Measurements from ENCODE around the gene AKAP8L. TPM values are rescaled to one million over a fixed set of nuclear protein-coding genes. Genes with fewer than 3 reads are reported as not detected.

The AKAP8L gene
- total RNA-seq, 1 experiment from 2014 or later: 51.8 TPM

DNA sequence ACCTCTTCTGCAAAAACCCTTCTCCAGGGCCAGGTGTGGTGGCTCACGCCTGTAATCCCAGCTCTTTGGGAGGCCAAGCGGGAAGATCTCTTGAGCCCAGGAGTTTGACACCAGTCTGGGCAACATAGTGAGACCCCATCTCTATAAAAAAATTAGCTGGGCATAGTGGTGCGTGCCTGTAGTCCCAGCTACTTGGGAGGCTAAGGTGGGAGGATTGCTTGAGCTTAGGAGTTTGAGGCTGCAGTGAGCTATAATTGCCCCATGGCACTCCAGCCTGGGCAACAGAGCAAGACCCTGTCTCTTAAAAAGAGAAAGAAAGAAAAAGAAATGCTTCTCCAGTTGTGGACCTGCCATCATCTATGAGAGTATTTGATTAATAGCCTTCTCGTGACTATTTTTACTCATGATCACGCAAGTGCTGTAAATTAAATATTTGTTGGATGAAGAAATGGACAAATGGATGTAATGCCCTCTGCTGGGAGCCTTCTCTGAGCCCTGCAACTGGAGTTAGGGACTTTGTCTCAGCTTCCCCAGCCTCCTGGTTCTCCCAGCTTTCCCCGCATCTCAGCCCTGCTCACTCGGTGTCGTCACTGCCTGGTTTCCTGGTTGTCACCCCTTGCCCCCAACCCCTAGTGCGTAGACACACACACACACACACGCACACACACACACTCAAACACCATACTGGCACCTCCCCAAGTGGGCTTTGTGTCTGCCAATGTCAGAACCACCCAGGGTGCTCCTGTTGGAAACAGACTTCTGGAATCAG, 18.8 kb upstream of the AKAP8L start:
- in situ Hi-C loops (cut with HindIII; ENCODE audit: low pct_unique_long_range_greater_than_20kb, low sequenced_read_pairs): no loop called here

DNA sequence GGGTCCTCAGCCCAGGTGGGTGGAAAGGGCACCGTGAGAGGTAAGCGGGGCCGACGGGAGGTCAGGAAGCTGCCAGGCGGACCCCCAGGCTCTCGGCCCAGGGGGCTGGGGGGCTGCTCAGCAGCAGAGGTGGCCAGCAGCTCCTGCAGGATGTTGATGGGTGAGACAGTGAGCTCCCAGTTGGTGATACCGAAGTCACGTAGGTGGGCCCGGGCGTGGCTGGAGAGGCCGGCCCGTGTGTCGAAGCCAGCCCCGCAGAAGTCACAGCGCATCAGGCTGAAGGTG, 18.0 kb upstream of the AKAP8L start:
- in situ Hi-C loops (cut with HindIII; ENCODE audit: low pct_unique_long_range_greater_than_20kb, low sequenced_read_pairs): no loop called here
- no peak for DNase-seq (ENCODE audit: low read depth)

More for the DNA sequence above, 18.8 kb upstream of the AKAP8L start:
- no peak for DNase-seq (ENCODE audit: low read depth)

DNA sequence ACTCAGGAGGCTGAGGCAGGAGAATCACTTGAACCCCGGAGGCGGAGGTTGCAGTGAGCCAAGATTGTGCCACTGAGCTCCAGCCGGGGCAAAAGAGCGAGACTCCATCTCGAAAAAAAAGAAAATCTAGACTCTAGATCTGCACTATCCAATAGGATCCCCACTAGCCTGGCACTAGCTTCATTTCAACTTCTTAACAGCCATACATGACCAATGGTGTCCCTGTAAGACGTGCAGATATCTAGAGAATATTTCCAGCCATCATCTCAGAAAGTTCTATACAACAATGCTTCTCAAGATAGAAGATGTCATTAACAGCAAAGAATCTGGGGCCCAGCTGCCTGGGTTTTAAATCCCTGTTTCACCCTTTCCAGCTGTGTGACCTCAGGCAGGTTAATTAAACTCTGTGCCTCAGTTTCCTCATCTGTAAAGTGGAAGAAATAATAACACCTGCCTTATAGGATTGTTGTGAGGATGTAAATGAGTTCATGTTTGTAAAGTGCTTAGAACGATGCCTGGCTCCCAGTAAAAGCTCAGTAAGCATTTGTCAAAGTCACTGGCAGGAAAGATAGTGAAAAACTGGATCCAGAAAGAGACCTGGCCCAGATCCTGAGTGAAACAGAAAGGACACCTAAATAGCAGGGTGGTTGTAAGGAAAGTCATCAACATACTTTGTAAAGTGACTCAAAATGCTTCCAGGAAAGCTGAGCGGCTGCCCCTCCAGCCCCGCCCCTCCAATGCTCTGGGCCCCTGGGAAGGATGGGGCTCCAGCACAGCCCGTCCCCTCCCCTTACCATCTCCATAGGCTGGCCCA, 17.4 kb upstream of the AKAP8L start:
- in situ Hi-C loops (cut with HindIII; ENCODE audit: low pct_unique_long_range_greater_than_20kb, low sequenced_read_pairs): no loop called here
- no peak for DNase-seq (ENCODE audit: low read depth)

DNA sequence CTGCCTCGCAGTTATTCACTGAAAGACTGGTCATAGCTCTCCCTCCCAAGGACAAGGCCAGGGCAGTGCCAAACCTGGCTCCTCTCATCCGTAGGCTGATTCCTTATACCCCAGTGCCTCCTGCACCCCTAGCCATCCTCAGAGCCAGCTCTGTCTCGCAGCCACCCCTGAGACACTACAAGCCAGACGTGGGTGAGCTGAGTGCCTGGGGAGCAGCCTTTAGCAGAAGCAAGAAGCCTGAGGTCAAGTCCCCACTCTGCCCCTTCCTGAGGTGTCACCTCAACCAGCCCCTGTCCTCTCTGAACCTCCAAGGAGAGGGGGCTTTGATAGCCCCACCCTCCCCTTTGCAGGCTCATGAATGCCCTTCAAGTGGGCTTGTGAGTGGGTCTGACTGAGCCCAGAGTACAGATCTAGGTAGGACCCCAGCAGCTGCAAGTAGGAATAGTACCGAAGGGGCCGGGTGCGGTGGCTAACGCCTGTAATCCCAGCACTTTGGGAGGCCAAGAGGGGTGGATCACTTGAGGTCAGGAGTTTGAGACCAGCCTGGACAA, 14.8 kb upstream of the AKAP8L start:
- in situ Hi-C loops (cut with HindIII; ENCODE audit: low pct_unique_long_range_greater_than_20kb, low sequenced_read_pairs): no loop called here
- no peak for DNase-seq (ENCODE audit: low read depth)

DNA sequence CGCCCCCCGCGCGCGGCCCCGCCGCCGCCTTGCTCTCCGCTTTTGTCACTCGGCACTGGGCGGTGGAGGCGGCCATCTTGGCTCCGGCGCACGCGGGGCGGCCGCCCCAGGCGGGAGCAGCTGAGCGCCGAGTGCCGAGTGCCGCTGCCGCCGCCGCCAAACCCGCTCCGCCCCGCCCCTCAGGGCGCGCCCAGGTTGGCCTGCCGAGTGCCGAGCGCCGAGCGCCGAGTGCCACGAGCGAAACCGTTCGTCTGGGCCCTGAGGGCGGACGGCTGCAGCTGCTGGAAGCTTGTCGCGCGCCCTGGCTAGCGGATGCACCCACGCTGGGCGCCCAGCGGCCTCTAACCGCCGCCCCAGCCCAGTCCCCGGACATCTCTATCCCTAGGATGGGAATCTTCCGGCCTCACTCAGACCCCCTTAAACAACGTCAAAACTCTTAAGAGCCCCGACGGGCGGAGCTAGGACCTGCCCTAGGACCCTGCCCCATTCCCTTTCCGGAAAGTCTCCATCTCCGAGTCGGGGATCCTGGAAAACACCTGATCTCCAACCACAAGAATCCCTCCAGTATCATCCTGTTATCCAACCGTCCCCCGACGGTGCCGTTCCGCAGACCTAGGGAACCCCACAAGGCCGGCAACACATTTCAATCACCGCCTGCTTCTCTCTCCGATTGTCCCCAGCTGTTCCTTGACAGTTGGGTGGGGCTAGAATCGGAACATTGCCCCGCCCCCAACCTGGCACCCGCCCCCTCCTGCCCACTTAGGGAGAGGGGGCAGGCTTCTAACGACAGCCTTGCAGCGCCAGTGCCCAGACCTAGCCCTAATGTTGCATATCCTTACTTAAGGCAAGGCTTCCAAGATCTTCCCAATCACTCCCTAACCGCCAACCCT, 14.1 kb upstream of the AKAP8L start:
- peak; percentile 81 for DNase-seq (ENCODE audit: low read depth)
- in situ Hi-C loops (cut with HindIII; ENCODE audit: low pct_unique_long_range_greater_than_20kb, low sequenced_read_pairs): no loop called here

DNA sequence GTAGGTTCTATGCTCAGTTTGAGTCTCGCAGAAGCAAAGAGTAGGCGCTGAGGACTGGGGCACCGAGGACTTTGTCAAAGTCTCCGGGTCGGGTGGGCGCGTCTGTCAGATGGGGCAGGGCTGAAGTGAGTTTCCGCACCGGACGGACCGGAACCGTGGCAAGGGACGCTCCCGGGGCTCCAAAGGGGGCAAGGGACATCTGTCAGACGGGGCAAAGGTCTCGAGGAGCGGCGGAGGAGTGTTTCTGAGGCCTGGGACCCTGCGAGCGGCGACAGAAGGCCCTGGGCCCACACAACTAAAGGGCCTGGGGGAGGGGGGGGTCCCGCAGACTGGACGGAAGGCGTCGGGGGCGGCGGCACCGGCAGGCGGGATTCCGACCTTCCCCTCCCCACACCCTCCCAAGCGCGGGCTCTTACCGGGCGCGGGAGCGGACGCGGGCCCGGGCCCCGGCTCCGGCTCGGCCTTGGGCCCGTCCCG, 13.3 kb upstream of the AKAP8L start:
- DNase-seq (ENCODE audit: low read depth): no peak
- in situ Hi-C loops (cut with HindIII; ENCODE audit: low pct_unique_long_range_greater_than_20kb, low sequenced_read_pairs): no loop called here

DNA sequence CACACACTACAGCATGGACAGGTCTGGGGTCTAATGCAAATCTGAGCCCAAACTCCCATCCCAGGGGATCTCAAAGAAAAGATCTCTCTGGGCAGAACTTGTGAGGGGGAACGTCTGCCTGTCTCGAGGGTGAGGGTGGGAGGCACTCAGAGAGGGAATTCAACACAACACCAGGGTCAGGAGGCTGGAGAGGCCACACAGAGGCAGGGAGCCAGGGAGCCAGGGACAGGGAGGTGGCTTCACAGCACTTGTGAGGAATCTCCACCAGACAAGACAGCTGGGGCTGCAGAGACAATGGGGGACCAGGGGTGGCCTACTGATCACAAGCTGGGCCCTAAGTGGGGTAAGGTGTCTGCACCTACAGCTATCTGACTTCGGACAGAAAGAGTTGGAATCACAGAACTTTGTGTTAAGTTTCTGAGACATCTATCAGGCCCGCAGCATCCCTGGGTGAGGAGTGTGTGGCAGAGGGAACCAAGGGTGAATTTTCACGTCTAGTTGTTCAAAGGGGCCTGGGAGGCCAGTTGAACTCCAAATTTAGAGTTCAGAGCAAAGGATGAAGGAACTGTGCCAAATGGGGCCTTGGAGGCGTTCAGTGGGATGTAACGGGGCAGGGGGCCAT, 12.7 kb upstream of the AKAP8L start:
- no peak for DNase-seq (ENCODE audit: low read depth)
- in situ Hi-C loops (cut with HindIII; ENCODE audit: low pct_unique_long_range_greater_than_20kb, low sequenced_read_pairs): no loop called here

DNA sequence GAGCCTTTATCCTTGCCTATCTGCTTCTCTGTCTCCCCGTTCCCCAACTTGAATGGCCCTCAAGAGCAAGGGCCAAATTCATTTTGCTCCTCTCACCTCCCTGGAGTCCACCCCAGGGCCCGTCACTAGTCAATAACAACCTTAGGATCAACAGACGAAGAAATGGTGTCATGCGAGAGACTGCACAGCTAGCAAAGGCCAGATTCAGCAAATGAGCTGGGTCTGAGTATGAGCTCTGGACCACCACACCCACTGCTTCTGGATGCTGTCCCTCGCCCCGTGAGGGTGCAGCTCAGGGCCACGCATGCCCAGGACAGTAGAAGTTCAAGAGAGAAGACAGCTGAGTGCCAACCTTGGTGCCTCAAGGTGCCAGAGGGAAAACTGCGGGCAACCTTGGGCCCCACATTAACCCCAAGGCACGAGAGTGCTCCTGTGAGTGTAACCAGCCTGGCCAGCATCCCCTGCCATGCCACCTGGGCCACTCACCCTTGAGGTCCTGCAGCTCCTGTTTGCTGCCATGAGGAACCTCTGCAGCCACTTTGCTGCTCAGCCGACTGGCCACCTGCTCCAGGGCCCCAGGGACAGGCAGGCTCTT, 11.8 kb upstream of the AKAP8L start:
- in situ Hi-C loops (cut with HindIII; ENCODE audit: low pct_unique_long_range_greater_than_20kb, low sequenced_read_pairs): no loop called here
- no peak for DNase-seq (ENCODE audit: low read depth)

DNA sequence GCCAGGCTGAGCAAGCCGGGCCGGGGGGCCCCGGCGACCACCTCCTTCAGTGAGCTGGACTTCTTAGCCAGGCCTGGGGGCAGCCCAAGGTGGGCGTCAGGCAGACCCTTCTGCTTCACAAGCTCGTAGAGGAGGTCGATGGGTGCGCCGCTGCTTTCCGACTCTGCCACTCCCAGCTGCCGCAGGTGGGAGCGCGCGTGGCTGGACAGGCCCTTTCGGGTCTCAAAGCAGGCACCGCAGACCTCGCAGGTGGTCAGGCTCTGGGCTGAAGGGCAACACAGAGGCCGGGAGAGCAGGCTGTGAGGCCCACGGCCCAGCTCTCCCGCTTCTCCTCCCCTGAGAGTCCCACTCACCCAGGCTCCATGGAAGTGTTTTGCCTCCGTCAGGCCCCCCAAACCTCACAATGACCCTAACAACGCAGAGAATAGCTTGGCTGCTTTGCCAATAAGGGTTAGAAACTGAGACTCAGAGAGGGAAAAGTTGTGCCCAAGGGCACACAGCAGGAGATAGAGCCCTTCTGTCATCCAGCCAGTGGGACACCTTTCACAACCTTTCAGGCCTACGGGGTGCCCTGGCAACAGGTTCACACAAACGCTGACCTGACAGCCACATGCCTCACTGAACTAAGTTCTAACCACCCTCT, 11.2 kb upstream of the AKAP8L start:
- DNase-seq (ENCODE audit: low read depth): no peak
- in situ Hi-C loops (cut with HindIII; ENCODE audit: low pct_unique_long_range_greater_than_20kb, low sequenced_read_pairs): no loop called here

DNA sequence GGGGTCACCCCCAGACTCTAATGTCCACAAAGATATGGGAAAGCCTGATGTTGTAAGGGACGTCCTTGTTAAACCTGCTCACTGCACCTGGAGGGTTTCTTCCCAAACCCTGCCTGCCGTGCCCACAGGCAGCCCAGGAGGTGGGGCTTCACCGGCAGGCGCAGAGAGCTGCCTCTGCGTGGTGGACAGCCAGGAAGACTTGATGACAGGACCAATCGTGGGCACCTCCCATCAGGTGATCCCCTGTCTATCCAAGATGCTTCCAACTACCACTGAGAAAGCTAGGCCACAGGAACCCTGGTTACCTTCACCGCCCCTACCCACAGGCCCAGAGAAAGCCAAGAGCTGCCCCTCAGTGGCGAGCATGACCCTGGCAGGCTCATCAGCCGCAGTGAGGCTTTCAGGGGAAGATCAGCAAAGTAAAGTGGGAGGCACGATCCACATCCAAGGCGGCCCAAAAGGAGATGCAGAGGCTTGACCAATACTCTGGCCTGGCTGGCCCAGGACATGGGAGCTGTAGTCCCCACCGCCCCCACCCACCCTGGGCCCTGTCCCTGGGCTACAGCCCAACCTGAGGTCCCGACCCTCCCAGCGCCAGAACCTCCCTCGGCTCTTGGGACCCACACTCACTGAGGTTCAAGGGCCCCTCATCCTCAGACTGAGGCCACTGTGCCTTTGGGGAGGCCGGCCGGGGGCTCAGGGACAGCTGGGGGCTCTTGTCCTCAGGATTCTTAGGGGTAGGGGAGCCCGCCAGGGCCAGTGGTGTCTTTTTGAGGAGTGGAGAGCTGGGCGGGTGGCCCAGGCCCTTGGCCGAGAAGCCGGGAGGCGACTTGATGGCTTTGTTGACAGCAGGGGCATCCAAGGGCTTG, 10.4 kb upstream of the AKAP8L start:
- DNase-seq (ENCODE audit: low read depth): no peak
- in situ Hi-C loops (cut with HindIII; ENCODE audit: low pct_unique_long_range_greater_than_20kb, low sequenced_read_pairs): no loop called here

DNA sequence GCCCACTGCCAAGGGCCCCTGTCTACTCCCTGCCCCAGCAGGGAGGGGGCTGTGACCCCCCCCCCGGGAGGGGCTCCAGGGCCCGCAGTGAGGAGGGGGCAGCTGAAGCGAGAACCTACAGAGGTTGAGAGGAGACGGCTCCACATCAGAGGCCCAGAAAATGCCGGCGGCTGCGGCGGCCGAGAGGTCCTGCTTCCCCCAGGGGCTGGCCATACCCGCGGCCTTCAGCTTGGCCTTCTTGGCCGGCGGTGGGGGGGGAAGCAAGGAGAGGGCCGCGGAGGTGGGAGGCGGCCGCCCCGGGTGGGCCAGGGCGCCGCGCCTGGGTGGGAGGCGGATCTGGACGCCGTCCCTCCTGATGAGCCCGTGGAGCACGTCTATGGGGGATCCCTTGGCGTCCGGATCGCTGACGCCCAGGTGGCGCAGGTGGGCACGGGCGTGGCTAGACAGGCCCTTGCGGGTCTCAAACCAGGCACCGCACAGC, 9.2 kb upstream of the AKAP8L start:
- DNase-seq (ENCODE audit: low read depth): no peak
- in situ Hi-C loops (cut with HindIII; ENCODE audit: low pct_unique_long_range_greater_than_20kb, low sequenced_read_pairs): no loop called here

DNA sequence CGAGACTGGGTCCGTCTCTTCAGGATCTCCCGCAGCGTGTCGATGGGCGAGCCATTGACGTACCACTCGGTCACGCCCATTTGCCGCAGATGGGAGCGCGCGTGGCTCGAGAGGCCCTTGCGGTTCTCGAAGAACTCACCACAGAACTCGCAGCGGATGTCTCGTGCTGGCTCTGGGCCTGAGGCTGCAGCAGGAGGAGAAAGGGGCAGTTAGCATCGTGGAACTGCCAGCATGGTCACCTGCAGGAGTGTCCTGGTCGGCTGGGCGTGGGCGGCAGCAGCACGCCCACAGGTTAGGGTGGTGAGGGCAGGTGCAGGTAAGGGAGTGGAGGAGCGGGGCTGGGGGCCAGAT, 8.5 kb upstream of the AKAP8L start:
- no peak for DNase-seq (ENCODE audit: low read depth)
- in situ Hi-C loops (cut with HindIII; ENCODE audit: low pct_unique_long_range_greater_than_20kb, low sequenced_read_pairs): no loop called here

DNA sequence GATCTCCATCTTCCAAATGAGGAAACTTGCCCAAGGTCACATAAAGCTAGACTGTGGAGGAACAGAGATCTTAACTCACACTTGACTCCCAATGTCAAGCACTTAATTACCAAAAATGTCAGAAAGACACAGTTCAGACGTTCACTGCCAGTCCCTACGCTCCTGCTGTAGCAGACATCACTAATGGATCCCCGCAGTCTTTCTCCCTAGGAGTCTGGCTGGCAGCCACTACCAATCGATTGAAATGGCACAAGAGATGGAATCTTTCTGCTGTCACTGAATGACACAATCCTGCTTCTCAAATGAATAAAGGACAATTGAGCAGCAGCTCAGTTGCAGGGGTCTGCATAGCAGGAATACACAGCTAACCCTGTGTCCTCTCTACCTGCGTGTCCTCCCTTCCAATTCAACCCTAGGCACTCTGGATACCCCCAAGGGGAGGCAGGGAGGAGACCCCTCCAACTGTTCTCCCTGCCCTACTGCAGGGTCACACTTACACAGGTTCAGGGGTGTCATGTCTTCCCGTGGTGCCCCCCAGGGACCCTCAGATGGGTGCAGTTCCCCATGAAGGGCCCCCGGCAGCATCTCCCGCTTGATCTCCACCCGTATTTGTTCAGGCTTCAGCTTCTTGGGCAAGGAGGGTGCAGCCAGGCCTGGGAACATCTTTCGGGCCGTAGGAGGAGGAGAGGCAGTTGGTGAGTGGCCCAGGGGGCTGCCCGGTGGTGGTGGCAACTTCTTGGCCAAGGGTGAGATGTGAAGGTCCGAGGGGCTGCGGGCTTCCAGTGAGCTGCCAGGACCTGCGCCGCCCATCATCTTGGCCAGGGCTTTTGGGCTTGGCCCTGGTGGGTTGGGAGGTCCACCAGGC, 7.9 kb upstream of the AKAP8L start:
- in situ Hi-C loops (cut with HindIII; ENCODE audit: low pct_unique_long_range_greater_than_20kb, low sequenced_read_pairs): no loop called here
- no peak for DNase-seq (ENCODE audit: low read depth)

DNA sequence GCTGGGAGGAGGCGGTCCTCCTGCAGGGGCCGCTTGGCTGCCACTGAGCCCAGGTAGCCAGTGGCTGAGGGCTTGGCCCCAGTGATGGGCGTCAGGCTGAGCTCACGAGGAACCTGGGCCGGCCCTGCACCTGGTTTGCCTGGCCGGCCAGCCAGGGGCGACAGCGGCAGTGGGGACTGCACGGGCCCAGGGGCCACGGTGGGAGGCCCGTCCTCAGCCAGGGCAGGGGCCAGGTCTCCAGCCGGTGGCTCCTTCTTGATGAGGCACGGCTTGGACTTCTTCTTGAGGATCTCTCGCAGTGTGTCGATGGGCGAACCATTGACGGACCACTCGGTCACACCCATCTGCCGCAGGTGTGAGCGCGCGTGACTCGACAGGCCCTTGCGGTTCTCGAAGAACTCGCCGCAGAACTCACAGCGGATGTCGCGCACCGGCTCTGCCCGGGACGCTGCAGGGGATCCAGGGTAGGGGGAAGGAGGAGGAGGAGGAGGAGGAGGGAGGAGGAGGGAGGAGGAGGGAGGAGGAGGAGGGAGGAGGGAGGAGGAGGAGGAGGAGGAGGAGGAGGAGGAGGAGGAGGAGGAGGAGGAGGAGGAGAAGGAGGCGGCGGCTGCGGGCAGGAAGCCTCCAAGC, 6.6 kb upstream of the AKAP8L start:
- in situ Hi-C loops (cut with HindIII; ENCODE audit: low pct_unique_long_range_greater_than_20kb, low sequenced_read_pairs): no loop called here
- no peak for DNase-seq (ENCODE audit: low read depth)

DNA sequence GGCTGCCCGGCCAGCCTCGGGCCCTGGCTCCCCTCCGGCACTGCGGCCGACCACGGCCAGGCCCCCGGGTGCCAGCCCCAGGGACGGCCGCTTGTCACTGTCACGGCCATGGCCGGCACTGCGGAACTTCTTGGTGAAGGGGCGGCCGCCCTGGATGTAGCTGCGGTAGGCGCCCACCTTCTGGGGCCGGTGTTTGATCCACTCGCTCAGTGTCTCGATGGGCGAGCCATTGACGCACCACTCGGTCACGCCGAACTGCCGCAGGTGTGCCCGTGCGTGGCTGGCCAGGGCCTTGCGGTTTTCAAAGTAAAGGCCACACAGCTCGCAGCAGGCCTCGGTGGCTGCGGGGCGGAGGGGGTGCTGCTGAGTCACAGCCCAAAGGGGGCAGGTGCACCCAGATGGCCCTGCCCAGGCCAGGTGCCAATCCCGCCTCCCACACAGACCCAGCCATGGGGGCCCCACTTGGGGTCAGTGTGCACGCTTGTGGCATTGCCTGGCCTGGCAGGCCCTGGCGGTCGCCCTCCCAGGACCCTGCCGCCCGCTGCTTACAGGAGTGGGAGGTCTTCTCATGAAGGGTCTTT, 6.0 kb upstream of the AKAP8L start:
- in situ Hi-C loops (cut with HindIII; ENCODE audit: low pct_unique_long_range_greater_than_20kb, low sequenced_read_pairs): no loop called here
- DNase-seq (ENCODE audit: low read depth): no peak
